NCI-H524 (cell line): ENCODE results near the gene PHACTR3.

Source experiments
- DNase-seq, 2 experiments: peaks; one replicate each; lab custom pipeline; 2025; lab: John Stamatoyannopoulos, UW

Gene PHACTR3

DNA sequence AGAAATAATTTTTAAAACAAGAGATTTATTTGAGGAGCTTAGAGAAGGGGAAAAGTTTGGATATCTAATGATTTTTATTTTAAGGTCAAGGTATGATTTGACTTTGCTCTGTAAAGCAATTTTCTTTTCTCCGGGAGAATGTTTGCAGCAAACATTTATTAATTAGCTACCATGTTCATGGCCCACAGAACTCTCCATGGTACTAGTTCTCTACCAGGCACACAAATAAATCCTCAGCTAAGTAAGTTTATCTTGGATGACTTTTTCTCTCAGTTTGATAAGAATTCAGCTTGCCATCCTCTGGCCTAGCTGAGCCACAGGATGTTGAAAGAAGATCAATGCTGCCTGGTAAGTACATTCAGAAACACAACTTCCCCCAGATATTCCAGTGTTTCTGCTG lies 94.3 kb downstream of the PHACTR3 start:
- DNase-seq: no peak

DNA sequence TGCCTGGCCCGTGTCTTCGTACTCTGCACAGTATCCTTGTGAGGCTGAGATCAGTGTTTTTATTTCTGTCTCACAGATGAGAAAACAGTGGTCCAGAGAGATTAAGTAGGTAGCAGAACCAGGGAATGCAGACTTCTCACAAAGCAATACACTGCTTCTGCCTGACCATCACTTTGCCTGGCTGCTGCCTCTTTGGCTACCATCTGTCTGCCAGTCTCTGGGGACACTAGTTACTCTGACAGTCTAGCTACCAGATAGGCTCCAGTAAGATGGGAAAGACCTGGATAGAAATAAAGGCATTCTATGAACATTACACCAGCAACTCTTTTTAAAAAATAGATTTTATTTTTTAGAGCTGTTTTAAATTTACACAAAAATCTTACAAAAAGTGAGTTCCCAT lies 96.9 kb downstream of the PHACTR3 start:
- peak; percentile 54 to 79 for DNase-seq

DNA sequence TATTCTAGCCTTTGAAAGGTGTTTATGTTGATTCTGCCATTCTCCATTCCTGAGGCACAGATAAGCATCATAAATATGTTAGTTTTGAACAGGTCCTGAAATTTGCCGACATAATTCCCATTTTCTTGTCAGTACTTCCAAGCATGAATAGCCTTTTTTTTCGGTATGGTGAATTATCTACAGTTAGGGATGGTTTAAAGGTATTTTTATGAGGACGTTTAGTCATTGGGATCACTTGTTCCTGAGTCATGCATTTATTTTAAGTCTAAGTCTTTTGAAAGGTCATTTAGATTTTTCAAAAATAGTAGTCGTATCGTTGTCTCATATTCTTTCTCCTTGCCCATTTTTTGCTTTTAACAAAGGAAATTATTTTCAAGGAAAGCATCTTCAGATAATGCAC lies 98.7 kb downstream of the PHACTR3 start:
- no peak for DNase-seq

DNA sequence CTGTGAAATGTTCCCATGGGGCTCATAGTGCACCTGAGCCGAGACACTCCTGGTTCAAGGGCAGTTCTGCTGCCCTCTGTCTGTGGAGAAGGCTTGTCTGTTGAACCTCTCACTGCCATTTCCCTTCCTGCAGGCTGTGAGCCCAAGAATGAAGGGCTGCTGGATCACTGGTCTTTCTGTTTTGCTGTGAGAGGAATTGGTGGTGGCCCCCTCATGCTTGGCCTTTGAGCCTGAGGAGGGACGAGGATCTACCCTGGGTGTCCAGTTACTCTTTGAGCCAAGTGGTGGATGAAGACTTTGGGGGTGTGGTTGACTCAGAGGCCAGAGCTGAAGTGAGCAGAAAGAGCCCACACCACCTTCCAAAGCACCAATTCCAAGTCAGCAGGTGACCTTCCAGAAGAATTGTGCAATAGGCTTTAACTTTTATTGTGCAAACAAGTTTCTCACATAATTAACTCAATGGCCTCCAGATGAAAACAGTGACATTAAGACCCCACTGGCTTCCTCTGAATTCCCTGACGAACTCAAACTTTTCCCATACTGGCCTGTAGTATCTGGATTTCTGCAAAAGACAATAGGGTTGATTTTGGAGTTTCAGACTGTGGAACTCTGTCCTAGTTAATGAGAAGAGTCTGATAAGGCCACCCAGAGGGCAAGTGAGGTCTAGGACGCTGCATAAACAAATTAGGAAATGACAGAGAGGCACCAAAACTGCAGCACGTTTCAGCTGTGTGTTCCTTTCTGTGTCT lies 101.5 kb downstream of the PHACTR3 start:
- no peak for DNase-seq

DNA sequence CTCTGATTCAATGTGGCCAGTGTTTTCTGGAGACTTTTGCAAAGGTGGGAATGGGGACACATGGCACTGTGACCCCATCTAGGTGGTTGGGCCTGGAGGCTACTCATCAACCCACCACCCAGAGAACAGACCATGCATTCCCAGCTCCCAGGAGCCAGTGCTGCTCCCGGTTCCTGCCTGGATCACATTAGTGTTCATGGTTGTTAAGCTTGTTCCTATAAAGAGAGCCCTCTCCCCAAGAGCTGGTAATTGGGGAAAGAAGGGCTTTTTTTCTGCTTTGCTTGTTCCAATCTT lies 102.0 kb downstream of the PHACTR3 start:
- DNase-seq: no peak

DNA sequence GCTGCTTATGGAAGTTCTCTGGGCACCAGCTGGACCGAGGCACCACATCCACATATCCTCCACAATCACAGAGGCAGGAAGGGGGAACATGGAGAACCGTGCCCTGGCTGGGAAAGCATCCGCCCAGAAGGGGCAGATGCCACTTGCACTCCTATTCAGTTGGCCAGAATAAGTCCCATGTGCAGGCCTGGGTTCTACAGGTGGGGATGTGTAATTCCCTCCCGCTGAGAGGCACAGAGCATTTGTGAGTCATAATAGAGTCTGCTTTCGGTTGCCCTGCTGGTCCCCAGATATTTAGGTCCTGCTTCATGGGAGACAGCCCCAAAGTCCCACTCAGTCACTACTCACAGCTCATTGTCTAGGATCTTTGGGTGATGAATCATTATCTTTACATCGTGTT lies 104.0 kb downstream of the PHACTR3 start:
- DNase-seq: no peak

DNA sequence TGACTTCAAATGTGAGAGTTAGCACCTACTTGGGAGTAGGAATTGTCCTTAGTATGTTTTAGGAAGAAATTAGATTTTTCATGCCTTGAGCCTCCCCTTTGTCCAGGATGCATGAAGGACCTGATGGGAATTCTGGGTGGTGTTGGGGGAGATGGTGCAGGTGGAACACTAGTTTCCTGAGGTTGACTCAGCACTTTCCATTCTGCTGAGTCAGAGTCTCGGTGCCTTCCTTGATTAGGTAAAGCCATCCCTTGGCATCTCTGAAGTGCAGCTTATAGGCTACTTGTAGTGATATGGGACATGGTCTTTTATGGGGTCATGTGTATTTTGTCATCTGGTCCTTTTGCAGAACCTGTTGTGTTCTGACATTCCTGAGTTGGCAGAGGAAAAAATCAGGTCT lies 105.3 kb downstream of the PHACTR3 start:
- no peak for DNase-seq

DNA sequence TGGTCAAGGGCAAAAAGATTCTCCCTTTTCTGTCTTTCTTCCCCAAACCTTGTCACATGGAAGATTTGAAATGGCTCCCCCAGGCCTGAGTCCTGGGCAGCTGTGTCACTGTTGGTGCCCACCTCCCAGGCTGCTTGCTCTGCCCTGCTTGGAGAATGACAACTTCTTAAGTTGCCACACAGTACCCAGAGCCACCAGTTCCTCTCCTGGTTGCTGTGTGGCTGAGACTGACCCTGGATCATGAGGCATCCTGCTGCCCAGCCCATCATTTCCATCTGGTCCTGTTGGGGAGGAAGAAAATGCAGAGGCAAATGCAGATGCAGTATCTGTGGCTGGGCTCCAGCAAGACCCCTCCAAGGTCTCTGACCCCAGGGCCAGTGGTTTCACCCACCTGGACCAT lies 113.7 kb downstream of the PHACTR3 start:
- no peak for DNase-seq

DNA sequence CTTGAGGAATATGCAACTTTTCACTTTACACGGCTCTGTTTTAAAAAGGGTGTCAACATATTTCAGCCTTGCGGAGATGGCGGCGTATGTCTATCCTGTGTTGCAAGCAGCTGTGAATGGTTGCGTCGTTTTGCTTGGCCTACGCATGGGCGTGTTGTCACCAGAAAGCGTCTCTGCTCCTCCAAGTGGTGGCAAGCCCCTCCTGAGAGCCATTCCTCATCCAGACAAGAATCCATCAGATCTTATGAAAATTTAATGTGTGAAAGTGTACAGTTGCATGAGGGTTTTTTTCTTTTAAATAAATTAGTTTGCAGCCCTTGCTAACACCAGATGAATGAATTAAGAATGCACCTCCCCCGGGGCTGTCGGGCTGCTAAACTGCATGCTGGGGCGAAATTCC lies 114.4 kb downstream of the PHACTR3 start:
- no peak for DNase-seq

DNA sequence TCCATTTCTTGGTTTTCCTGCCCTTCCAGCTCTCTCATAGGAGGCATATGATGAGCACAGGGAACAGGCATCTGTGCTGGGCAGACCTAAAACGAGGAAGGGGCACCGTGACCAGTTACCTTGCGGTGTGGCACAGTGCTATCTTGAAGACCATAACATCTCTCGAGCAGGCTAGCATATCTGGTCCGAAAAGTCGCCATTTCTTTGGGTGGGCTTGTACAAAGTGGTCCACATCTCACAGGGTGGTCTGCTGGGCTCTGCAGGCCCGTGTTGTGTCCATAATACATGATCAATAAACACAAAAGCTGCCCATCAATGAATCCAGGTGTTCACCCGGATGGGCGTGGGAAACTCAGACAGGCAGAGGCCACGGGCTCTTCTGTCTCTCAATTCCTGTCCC lies 115.7 kb downstream of the PHACTR3 start:
- DNase-seq: no peak

DNA sequence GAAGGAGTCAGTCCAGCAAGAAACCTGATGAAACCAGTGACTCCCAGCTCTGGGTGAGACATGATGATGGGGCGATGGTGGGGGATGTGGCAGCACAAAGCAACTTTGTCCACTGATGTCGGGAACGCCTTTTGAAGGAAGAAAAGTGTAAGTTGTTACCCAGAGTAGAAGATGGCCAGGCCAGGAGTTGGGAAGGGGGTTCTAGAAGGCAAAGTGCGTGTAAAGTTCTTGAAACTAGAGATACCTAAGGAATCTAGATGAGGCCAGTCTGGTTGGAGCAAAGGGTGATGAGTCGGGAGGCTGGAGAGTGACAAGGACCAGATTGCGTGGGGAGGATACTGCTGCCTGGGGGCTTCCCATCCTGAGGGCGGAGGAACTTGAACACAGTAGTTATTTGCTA lies 117.0 kb downstream of the PHACTR3 start:
- DNase-seq: no peak

DNA sequence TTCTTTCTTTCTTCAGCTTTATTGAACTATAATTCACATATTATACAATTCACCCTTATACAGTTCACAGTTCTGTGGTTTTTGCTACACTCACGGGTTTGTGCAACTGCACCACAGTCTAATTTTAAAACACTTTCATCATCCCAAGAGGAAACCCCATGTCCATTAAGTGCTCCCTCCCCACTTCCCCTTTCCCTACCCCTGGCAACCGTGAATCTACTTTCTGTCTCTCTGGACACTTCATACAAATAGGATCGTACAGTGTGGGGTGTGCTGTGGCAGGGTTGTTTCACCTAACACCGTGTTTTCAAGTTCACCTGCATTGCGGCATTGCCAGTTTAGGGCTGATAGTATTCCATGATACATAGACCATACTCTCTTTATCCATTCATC lies 118.8 kb downstream of the PHACTR3 start:
- no peak for DNase-seq

DNA sequence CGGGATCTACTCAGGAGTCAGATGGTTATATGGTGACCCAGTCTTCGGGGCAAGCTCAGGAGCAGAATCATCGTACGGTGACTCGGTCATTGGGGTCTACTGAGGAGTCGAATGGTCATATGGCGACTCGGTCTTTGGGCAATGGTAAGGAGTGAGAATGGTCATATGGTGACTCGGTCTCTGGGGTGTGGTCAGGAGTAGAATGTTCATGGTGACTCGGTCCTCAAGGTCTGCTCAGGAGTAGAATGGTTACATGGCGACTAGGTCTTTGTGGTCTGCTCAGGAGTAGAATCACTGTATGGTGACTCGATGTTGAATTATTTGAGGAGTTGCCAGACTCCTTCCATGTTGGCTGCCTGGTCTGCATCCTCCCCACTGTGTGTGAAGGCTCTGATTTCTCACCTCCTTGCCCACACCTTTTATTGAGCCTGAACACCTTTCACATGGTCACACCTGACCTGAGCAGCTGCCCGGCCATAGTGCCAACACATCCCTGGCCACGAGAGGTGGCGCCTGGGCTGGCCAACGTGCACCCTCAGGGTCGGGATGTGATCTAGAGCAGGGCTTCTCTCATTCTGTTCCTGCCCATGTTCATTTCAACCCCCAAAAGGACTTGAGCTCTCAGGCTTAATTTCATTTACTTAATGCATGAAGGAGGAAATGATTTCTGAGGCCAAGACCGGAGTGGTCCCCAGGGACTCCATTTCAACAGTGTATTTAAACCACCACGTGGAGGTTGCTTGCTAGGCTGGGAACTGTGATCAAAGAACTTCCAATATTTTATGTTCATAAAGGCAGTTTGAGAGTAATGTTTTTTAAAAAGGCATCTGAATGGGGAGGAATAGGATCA lies 119.5 kb downstream of the PHACTR3 start:
- peak in 1 of 2 experiments; percentile 39 for DNase-seq

DNA sequence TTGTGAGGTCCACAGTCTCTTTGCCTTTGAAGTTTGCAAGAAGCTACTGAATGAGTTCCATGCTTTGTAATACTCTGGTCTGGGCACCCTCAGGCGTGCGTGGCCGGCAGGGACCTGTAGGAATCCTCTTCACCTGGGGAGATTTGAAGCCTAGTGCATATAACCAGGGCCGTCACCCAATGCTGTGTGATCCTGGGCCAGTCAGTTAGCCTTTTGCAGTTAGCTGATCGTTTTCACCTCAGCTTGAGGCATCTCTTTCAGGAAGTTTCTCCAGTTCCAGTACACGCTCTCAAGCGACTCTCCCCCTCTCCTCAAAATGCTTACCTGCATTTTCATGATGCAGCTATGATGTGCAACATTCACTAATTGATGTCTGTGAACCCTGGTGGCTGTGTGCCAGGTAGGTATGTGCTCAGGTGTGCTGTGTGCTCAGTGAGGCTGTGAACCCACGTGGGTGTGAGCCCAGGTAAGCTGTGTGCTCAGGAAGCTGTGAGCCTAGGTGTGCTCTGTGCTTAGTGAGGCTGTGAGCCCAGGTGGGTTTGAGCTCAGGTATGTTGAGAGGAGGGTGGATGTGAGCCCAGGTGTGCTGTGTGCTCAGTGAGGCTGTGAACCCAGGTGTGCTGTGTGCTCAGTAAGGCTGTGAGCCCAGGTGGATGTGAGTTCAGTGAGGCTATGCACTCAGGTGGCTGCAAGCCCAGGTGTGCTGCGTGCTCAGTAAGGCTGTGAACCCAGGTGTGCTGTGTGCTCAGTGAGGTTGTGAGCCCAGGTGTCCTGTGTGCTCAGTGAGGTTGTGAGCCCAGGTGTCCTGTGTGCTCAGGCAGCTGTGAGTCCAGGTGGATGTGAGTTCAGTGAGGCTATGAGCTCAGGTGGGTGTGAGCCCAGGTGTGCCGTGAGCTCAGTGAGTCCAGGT lies 120.4 kb downstream of the PHACTR3 start:
- no peak for DNase-seq

DNA sequence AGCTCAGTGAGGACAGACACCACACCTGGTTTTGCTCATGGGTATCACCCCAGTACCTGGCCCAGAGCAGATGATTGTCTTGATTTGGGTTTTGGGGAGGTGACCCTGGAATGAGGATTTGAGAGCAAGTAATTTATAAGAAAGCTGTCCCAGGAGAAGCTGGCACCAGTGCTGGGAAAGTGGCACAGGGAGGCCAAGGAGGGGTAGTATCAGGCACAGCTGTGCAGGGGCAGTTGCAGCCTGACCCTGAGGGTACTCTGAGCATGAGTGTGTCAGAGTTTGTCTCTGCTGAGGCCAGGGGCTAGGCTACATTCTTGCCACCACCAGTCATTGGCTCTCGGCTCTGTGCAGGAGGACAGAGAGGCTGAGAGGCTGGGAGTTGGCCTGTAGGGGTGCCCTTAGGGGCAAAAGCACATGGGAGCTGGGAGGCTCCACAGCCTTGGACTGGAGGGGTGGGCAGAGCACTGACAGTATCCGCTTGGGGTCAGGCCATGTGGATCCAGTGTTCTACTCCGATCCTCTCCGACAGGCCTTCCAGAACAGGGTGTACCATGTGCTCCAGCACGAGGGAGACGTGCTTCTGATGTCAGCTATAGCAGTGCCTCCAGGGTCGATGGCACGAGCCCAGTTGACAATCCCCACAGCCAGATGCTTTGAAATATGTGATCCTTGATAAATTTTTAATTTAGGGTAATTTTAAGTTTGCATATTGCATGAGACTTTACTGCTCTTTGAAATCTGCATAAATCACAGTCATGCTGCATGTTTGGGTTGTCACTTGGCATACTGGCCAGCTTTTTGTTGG lies 121.3 kb downstream of the PHACTR3 start:
- no peak for DNase-seq

DNA sequence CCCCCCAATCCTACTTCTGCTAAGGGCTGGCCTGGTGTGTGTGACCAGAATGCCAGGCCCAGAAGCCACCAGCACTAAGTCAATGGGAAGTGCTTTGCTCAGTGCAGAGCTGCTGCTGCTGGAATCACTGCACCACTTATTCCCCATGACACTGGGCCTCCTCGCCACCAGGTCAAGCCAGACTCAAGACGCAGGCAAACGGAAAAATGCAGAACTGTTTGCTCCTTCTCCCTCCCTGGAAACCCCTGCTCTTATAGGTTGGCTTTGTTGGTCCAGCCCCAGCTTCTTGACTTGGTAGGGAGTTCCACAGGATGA lies 121.9 kb downstream of the PHACTR3 start:
- DNase-seq: no peak

DNA sequence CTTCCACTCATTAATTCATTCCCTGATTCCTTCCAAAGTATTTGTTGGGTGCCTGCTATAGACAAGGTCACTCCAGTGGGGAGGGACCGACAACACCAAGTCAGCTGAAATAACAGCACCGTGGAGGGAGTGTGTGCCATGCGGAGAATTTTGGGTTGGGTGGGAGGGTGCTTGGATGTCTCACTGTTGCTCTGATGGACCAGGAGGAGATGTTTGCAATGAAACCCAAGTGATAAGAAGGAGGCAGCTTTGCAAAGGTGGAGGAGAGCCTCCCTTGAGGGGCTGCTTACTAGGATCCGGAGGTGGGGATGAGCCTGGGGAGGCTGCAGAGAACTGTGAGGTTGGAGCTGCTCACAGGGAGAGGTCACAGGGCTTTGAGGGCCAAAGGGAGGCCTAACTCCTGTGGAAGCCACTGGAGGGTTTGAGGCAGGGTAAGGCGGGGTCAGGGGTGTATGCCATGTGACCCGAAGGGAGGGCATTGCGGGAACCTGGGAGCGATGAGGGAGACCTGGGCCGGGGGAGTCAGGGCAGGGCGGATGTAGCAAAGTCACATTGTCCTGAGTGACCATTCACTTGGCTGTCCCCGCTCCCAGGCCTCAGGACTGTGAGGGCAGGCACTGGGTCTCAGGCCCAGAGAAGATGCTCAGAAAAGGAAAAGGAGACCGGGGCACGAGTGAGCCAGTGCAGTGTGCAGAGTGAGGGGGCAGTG lies 124.5 kb downstream of the PHACTR3 start:
- DNase-seq: no peak

DNA sequence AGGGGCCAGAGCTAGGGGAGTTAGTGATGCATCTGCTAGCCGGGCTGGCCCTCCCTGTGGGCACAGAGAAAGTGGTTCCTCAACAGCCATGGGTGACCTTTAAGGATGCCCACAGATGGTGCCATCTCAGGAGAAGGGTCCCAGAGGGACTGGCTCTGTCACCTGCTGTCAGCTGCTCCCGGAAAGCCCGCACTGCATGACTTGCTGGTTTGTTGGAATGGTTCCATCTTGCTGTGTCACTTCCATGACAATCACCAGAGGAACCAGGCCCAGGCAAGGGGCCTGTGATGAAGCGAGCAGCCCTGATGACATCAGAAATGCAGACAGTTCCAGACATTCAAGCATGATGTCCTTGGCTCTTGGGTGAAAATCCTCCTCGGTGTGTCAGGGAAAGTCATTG lies 125.2 kb downstream of the PHACTR3 start:
- peak in 1 of 2 experiments; percentile 66 for DNase-seq

DNA sequence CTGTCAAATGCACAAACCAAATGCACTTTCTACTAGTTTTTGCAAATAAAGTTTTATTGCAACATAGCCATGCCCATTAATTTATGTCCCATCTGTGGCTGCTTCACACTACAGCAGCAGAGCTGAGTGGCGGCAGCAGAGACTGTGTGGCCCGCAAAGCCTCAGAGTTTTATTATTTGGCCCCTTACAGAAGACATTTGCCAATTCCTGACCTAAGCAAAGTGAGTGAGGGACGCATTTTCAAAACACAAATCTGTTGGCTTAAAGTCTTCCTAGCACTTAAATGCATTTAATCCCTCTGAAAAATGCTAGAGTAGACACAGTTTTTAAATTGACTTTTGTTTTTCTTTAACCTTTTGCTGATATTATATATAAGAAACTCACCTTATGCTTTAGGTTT lies 126.4 kb downstream of the PHACTR3 start:
- DNase-seq: no peak

DNA sequence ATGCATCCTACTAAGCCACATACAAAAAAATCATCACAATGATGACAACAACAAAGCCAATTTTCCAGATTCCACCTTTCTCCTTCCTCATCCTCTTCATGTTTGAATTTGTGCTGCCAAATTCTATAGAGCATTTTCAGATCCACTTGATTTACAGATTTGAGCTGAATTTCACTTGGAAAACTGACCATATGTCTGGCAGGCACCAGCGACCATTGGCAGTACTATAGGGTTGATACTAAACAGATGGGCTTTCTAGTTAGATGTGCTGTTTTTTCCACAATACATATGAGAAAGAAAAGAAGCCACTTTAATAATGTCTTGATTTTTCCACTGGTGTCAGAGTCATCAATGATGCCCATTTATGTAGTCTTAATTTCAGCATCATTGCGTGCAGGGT lies 127.0 kb downstream of the PHACTR3 start:
- peak in 1 of 2 experiments; percentile 42 for DNase-seq

DNA sequence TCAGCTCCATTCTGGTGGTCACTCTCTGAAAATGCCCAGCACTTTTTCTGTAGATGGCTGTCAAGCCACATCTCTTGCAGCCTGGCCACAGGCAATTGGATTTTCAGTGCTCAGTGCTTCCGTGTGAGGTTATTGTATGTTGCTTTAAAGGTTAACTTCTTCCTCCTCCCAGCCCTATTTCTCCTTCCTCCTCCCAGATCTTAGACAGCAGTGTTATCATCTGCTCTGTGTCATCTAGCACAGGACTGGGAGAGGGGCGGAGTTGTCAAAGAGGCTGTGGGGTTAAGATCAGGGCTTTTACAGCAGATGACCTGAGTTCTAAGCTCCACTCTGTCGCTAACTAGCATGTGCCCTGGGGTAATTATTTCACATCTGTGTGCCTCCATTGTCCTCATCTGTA lies 129.0 kb downstream of the PHACTR3 start:
- no peak for DNase-seq
